ENCODE results near the gene SPATS1. TPM values are rescaled to one million over a fixed set of nuclear protein-coding genes. Genes with fewer than 3 reads are reported as not detected.

Gene SPATS1
- polyA plus RNA-seq, 1 donor from 2014 or later: not detected

GRCh38 chr6:44387346-44388134 is 45.1 kb downstream of the SPATS1 start, which contains the start of gene CDC5L:
Gene CDC5L (plus strand): TSS chr6:44387706. CDS start chr6:44387824, 118 bp downstream.
- Histone ChIP-seq H3F3A (ENCODE audit: insufficient read depth, low read length, poor library complexity, severe bottlenecking) (no peaks in the 10 kb centered on the region), H4K20me1 (ENCODE audit: insufficient read depth) (no peaks in the 10 kb centered on the region), H3K9me3 (ENCODE audit: low read length) (no peaks in the 10 kb centered on the region), H3K36me3 (ENCODE audit: insufficient read depth, low read length) (no peaks in the 10 kb centered on the region), H3K4me3 (ENCODE audit: low read length) (peak within 1 kb of the TSS; percentile 84), H3K9me2 (ENCODE audit: insufficient read depth, low read length) (peaks cover 3% of the 10 kb centered on the region), H3K79me2 (replicated peaks; ENCODE audit: insufficient read depth, low read length) (peaks cover 26% of the 10 kb centered on the region), H3K9ac (ENCODE audit: low read length) (peak within 1 kb of the TSS; percentile 76), H3K4me2 (ENCODE audit: low read length) (peak within 1 kb of the TSS; percentile 96), H3K27me3 (ENCODE audit: insufficient read depth, low read depth, low read length) (no peaks in the 10 kb centered on the region), H3K27ac (ENCODE audit: low read length) (peak within 1 kb of the TSS; percentile 95), H2AFZ (ENCODE audit: low read depth, low read length) (peak within 1 kb of the TSS; percentile 81)
- TF ChIP-seq SMC3 (conservative IDR thresholded peaks at IDR 0.05; ENCODE audit: poor library complexity) (no peak), MXI1 (conservative IDR thresholded peaks at IDR 0.05; ENCODE audit: poor library complexity, severe bottlenecking) (peak; percentile 70), REST (IDR thresholded peaks at IDR 0.05; ENCODE audit: borderline replicate concordance) (peak; percentile 78), POLR2AphosphoS5 (IDR thresholded peaks at IDR 0.05) (peak; percentile 95), CTCF (IDR thresholded peaks at IDR 0.05; ENCODE audit: poor library complexity, severe bottlenecking) (peak; percentile 14), RAD21 (conservative IDR thresholded peaks at IDR 0.05) (peak; percentile 17), TAF1 (IDR thresholded peaks at IDR 0.05; ENCODE audit: low read depth) (peak; percentile 73), EP300 (conservative IDR thresholded peaks at IDR 0.05; ENCODE audit: poor library complexity, severe bottlenecking) (peak; percentile 51), EZH2 (IDR thresholded peaks at IDR 0.05; ENCODE audit: borderline replicate concordance, insufficient read depth, low read length, poor library complexity, severe bottlenecking) (no peak)

- H3K79me2 ChIP-seq (replicated peaks; ENCODE audit: insufficient read depth, low read length): peaks cover 26% of the 10 kb centered on the region
- H3K9ac ChIP-seq (ENCODE audit: low read length): peak overlapping the region; percentile 76
- peak overlapping the region; percentile 96 for H3K4me2 ChIP-seq (ENCODE audit: low read length)
- H3K27ac ChIP-seq (ENCODE audit: low read length): no peak overlapping the region
- H3K4me3 ChIP-seq (ENCODE audit: low read length): peak overlapping the region; percentile 84
- no peaks in the 10 kb centered on the region for H3K9me3 ChIP-seq (ENCODE audit: low read length)
- peaks cover 3% of the 10 kb centered on the region for H3K9me2 ChIP-seq (ENCODE audit: insufficient read depth, low read length)
- H2AFZ ChIP-seq (ENCODE audit: low read depth, low read length): no peak overlapping the region
- H3F3A ChIP-seq (ENCODE audit: insufficient read depth, low read length, poor library complexity, severe bottlenecking): no peaks in the 10 kb centered on the region
- no peaks in the 10 kb centered on the region for H3K36me3 ChIP-seq (ENCODE audit: insufficient read depth, low read length)
- no peaks in the 10 kb centered on the region for H4K20me1 ChIP-seq (ENCODE audit: insufficient read depth)
- H3K27me3 ChIP-seq (ENCODE audit: insufficient read depth, low read depth, low read length): no peaks in the 10 kb centered on the region
- no peak for TF ChIP-seq REST (IDR thresholded peaks at IDR 0.05; ENCODE audit: borderline replicate concordance)
- no peak for TF ChIP-seq SMC3 (conservative IDR thresholded peaks at IDR 0.05; ENCODE audit: poor library complexity)
- TF ChIP-seq EP300 (conservative IDR thresholded peaks at IDR 0.05; ENCODE audit: poor library complexity, severe bottlenecking): no peak
- no peak for TF ChIP-seq CTCF (IDR thresholded peaks at IDR 0.05; ENCODE audit: poor library complexity, severe bottlenecking)
- no peak for TF ChIP-seq EZH2 (IDR thresholded peaks at IDR 0.05; ENCODE audit: borderline replicate concordance, insufficient read depth, low read length, poor library complexity, severe bottlenecking)
- no peak for TF ChIP-seq MXI1 (conservative IDR thresholded peaks at IDR 0.05; ENCODE audit: poor library complexity, severe bottlenecking)
- TF ChIP-seq TAF1 (IDR thresholded peaks at IDR 0.05; ENCODE audit: low read depth): no peak
- no peak for TF ChIP-seq POLR2AphosphoS5 (IDR thresholded peaks at IDR 0.05)
- TF ChIP-seq RAD21 (conservative IDR thresholded peaks at IDR 0.05): no peak
These were observed 45.7 kb downstream of the SPATS1 start for GRCh38 chr6:44388135-44388487.
